Liver (tissue), 9 donors: ENCODE results near the gene MXRA8. TPM values are rescaled to one million over a fixed set of nuclear protein-coding genes. Genes with fewer than 3 reads are reported as not detected.

Experiments
- DNase-seq: peaks from one replicate; pipeline ENCODE4 v3.0.0-alpha.2; 2017; ENCODE audit warnings: low spot score
- H3K27ac ChIP-seq, 2 donors: one replicate each; pipeline ENCODE4 v1.7.0; 2013; ENCODE audit warnings: inconsistent platforms in 2 of 2, low read length in 2 of 2, control low read depth in 1 of 2, low read depth in 1 of 2, mild to moderate bottlenecking in 1 of 2
- H3K27me3 ChIP-seq, 4 donors: one replicate each; pipeline versions ENCODE4 v1.6.1 to v1.7.0; 2013; ENCODE audit warnings: low read length in 3 of 4, inconsistent platforms in 1 of 4, mild to moderate bottlenecking in 1 of 4, moderate library complexity in 1 of 4; ENCODE audit not compliant: control insufficient read depth in 4 of 4, insufficient read depth in 4 of 4
- H3K36me3 ChIP-seq, 4 donors: one replicate each; pipeline versions ENCODE4 v1.6.1 to v1.7.0; 2013; ENCODE audit warnings: low read length in 3 of 4, mild to moderate bottlenecking in 3 of 4, low read depth in 1 of 4, moderate library complexity in 1 of 4; ENCODE audit not compliant: control insufficient read depth in 4 of 4, insufficient read depth in 3 of 4
- H3K4me1 ChIP-seq, 4 donors: one replicate each; pipeline versions ENCODE4 v1.6.1 to v1.7.0; 2013; ENCODE audit warnings: low read length in 3 of 4, mild to moderate bottlenecking in 3 of 4, moderate library complexity in 1 of 4; ENCODE audit not compliant: control insufficient read depth in 4 of 4, insufficient read depth in 4 of 4
- H3K4me3 ChIP-seq, 3 donors: one replicate each; pipeline versions ENCODE4 v1.6.1 to v1.7.0; 2013; ENCODE audit warnings: low read length in 3 of 3, control low read depth in 1 of 3, low read depth in 1 of 3, mild to moderate bottlenecking in 1 of 3
- H3K9ac ChIP-seq, 2 donors: one replicate each; pipeline ENCODE4 v1.7.0; 2013; ENCODE audit warnings: low read length in 2 of 2, mild to moderate bottlenecking in 2 of 2, moderate library complexity in 2 of 2, control low read depth in 1 of 2, low read depth in 1 of 2
- H3K9me3 ChIP-seq, 4 donors: one replicate each; pipeline versions ENCODE4 v1.6.1 to v1.7.0; 2013; ENCODE audit warnings: low read length in 3 of 4; ENCODE audit not compliant: control insufficient read depth in 4 of 4
- ATF3 ChIP-seq: IDR thresholded peaks from 2 replicates; pipeline ENCODE4 v1.6.1; 2016; ENCODE audit warnings: antibody characterized with exemption
- EGR1 ChIP-seq, 2 donors: IDR thresholded peaks; 2 replicates each; pipeline ENCODE4 v1.6.1; 2016 to 2018; ENCODE audit warnings: antibody characterized with exemption in 2 of 2, low read depth in 2 of 2
- FOXA1 ChIP-seq: IDR thresholded peaks from 2 replicates; pipeline ENCODE4 v1.6.1; 2016; ENCODE audit warnings: antibody characterized with exemption
- FOXA2 ChIP-seq: IDR thresholded peaks from 2 replicates; pipeline ENCODE4 v1.6.1; 2016; ENCODE audit warnings: antibody characterized with exemption
- GABPA ChIP-seq, 2 donors: IDR thresholded peaks in 1 of 2; conservative IDR thresholded peaks in 1 of 2; 2 replicates each; pipeline ENCODE4 v1.6.1; 2016; ENCODE audit warnings: antibody characterized with exemption in 2 of 2, mild to moderate bottlenecking in 1 of 2, moderate library complexity in 1 of 2
- HNF4A ChIP-seq, 2 donors: conservative IDR thresholded peaks; 2 replicates each; pipeline ENCODE4 v1.6.1; 2016; ENCODE audit warnings: antibody characterized with exemption in 2 of 2, mild to moderate bottlenecking in 2 of 2
- HNF4G ChIP-seq: IDR thresholded peaks from 2 replicates; pipeline ENCODE4 v1.6.1; 2016; ENCODE audit warnings: antibody characterized with exemption
- JUND ChIP-seq, 2 donors: IDR thresholded peaks; 2 replicates each; pipeline ENCODE4 v1.6.1; 2016; ENCODE audit warnings: antibody characterized with exemption in 2 of 2
- NR2F2 ChIP-seq: IDR thresholded peaks from 2 replicates; pipeline ENCODE4 v1.6.1; 2016; ENCODE audit warnings: antibody characterized with exemption
- RAD21 ChIP-seq, 2 donors: IDR thresholded peaks; 2 replicates each; pipeline ENCODE4 v1.6.1; 2016; ENCODE audit warnings: antibody characterized with exemption in 2 of 2, mild to moderate bottlenecking in 2 of 2
- RXRA ChIP-seq, 2 donors: IDR thresholded peaks; 2 replicates each; pipeline ENCODE4 v1.6.1; 2017 to 2018; ENCODE audit warnings: antibody characterized with exemption in 2 of 2, mild to moderate bottlenecking in 1 of 2
- SP1 ChIP-seq: IDR thresholded peaks from 2 replicates; pipeline ENCODE4 v1.6.1; 2018; ENCODE audit warnings: antibody characterized with exemption, mild to moderate bottlenecking
- TAF1 ChIP-seq: conservative IDR thresholded peaks from 2 replicates; pipeline ENCODE4 v1.6.1; 2016; ENCODE audit warnings: antibody characterized with exemption, mild to moderate bottlenecking
- YY1 ChIP-seq: IDR thresholded peaks from 2 replicates; pipeline ENCODE4 v1.6.1; 2016; ENCODE audit warnings: antibody characterized with exemption, mild to moderate bottlenecking
- WGBS: extraction: QIAGEN DNeasy Blood & Tissue Kit; methylation state at CpG from one replicate; pipeline ENCODE4 v1.1.7; 2013; 5-methylcytosine and 5-hydroxymethylcytosine counted together
- polyA plus RNA-seq, 2 donors: library from polyadenylated mRNA; stranded (reverse) in 1 of 2; unstranded in 1 of 2; fragments of 200-250 nt in 1 of 2; fragments of >200 nt in 1 of 2; fragmentation: Nextera tagmentation in 1 of 2; extraction: Ambion mirVana in 1 of 2; gene quantifications; one replicate each; pipeline versions ENCODE4 v1.2.1 to v1.2.3, GENCODE V29; 2013 to 2015
- total RNA-seq, 2 donors: library from RNA; depleted of rRNA; stranded (reverse); fragments of >200 nt; gene quantifications; one replicate each; pipeline ENCODE4 v1.2.3, GENCODE V29; 2014
- TF ChIP-seq, protein P1 (sequence below): IDR thresholded peaks from 2 replicates; pipeline ENCODE4 v1.6.1; 2016; ENCODE audit warnings: antibody characterized with exemption, mild to moderate bottlenecking
- TF ChIP-seq, protein P2 (sequence below): IDR thresholded peaks from 2 replicates; pipeline ENCODE4 v1.6.1; 2016; ENCODE audit warnings: antibody characterized with exemption
- TF ChIP-seq, protein P3 (sequence below): fragments of 150-350 bp; IDR thresholded peaks from 2 replicates; pipeline ENCODE4 v1.5.1; 2017; ENCODE audit warnings: improper control_type of control experiment, low read depth, low read length; ENCODE audit not compliant: missing input control
- TF ChIP-seq, protein P4 (sequence below): IDR thresholded peaks from 2 replicates; pipeline ENCODE4 v1.6.1; 2016; ENCODE audit warnings: antibody characterized with exemption
- donor health status: healthy.
- donor health status: healthy.
- donor health status: healthy.
- donor health status: healthy.
- donor health status: healthy.

MXRA8 gene
- total and polyA plus RNA-seq, 4 donors = 1.8 to 5.9 (median 4.2) TPM

DNA sequence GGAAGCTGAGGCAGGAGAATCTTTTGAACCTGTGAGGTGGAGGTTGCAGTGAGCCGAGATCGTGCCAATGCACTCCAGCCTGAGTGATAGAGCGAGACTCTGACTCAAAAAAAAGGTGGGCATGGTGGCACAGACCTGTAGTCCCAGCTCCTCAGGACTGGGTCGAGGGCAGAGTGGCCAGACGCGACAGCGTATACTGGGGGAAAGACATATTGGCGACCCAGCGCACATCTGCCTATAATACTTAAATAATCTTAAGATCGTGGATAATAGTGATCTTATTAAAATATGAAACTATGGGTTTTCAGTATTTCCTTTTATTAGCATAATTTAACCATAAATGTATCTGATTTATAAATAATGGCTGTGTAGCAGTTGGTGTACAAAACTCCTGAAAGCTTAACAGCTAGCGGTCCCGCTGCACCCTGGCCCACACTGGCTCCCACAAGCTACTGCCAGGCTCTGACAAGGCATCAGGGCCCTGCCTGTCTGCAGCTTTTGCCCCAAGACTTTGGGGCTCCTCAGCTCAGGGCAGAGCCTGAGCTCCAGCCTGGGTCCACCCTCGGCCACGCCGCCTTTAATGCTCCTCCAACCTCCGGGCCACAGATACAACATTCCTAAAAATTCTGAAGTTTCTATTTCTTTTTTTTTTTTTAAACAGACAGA, 19.3 kb upstream of the MXRA8 start:
- H3K9ac ChIP-seq = no peak overlapping the region
- DNase-seq = no peak
- no peaks in the 10 kb centered on the region for H3K27me3 ChIP-seq
- TF ChIP-seq JUND (IDR thresholded peaks at IDR 0.05) = no peak
- TF ChIP-seq ATF3 = no peak
- TF ChIP-seq FOXA1 = no peak
- TF ChIP-seq HNF4G = no peak
- no peak for TF ChIP-seq HNF4A (conservative IDR thresholded peaks at IDR 0.05)
- TF ChIP-seq YY1 = no peak
- TF ChIP-seq NR2F2 = no peak
- WGBS = 98% methylated on average over 16 of the region's 16 CpGs
- no peak overlapping the region for H3K27ac ChIP-seq
- H3K4me1 ChIP-seq = peaks cover 7 to 25% (median 20%) of the 10 kb centered on the region in 4 donors
- H3K9me3 ChIP-seq = no peaks in the 10 kb centered on the region
- no peak overlapping the region for H3K4me3 ChIP-seq
- peaks cover 0 to 5% (median 2%) of the 10 kb centered on the region in 4 donors for H3K36me3 ChIP-seq

- Histone ChIP-seq H3K4me3 (no peak overlapping the region), H3K4me1 (peaks cover 7 to 32% (median 27%) of the 10 kb centered on the region in 4 donors), H3K9me3 (no peaks in the 10 kb centered on the region), H3K27ac (no peak overlapping the region), H3K27me3 (no peaks in the 10 kb centered on the region), H3K9ac (no peak overlapping the region), H3K36me3 (peaks cover 0 to 5% (median 2%) of the 10 kb centered on the region in 4 donors)
- DNase-seq = no peak
- TF ChIP-seq GABPA (IDR thresholded peaks at IDR 0.05 in 1 of 2, conservative IDR thresholded peaks at IDR 0.05 in 1 of 2) (no peak), ATF3 (no peak), SP1 (no peak), JUND (IDR thresholded peaks at IDR 0.05) (no peak), RXRA (IDR thresholded peaks at IDR 0.05) (no peak), EGR1 (IDR thresholded peaks at IDR 0.05; ENCODE audit: low read depth in 2 of 2) (no peak), HNF4A (conservative IDR thresholded peaks at IDR 0.05) (no peak), HNF4G (no peak), NR2F2 (no peak), FOXA2 (no peak), YY1 (no peak), RAD21 (IDR thresholded peaks at IDR 0.05) (no peak), FOXA1 (no peak), TAF1 (no peak)
- TF ChIP-seq, protein P1, sequence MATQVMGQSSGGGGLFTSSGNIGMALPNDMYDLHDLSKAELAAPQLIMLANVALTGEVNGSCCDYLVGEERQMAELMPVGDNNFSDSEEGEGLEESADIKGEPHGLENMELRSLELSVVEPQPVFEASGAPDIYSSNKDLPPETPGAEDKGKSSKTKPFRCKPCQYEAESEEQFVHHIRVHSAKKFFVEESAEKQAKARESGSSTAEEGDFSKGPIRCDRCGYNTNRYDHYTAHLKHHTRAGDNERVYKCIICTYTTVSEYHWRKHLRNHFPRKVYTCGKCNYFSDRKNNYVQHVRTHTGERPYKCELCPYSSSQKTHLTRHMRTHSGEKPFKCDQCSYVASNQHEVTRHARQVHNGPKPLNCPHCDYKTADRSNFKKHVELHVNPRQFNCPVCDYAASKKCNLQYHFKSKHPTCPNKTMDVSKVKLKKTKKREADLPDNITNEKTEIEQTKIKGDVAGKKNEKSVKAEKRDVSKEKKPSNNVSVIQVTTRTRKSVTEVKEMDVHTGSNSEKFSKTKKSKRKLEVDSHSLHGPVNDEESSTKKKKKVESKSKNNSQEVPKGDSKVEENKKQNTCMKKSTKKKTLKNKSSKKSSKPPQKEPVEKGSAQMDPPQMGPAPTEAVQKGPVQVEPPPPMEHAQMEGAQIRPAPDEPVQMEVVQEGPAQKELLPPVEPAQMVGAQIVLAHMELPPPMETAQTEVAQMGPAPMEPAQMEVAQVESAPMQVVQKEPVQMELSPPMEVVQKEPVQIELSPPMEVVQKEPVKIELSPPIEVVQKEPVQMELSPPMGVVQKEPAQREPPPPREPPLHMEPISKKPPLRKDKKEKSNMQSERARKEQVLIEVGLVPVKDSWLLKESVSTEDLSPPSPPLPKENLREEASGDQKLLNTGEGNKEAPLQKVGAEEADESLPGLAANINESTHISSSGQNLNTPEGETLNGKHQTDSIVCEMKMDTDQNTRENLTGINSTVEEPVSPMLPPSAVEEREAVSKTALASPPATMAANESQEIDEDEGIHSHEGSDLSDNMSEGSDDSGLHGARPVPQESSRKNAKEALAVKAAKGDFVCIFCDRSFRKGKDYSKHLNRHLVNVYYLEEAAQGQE = no peak
- TF ChIP-seq, protein P2, sequence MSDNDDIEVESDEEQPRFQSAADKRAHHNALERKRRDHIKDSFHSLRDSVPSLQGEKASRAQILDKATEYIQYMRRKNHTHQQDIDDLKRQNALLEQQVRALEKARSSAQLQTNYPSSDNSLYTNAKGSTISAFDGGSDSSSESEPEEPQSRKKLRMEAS = no peak
- TF ChIP-seq, protein P3, sequence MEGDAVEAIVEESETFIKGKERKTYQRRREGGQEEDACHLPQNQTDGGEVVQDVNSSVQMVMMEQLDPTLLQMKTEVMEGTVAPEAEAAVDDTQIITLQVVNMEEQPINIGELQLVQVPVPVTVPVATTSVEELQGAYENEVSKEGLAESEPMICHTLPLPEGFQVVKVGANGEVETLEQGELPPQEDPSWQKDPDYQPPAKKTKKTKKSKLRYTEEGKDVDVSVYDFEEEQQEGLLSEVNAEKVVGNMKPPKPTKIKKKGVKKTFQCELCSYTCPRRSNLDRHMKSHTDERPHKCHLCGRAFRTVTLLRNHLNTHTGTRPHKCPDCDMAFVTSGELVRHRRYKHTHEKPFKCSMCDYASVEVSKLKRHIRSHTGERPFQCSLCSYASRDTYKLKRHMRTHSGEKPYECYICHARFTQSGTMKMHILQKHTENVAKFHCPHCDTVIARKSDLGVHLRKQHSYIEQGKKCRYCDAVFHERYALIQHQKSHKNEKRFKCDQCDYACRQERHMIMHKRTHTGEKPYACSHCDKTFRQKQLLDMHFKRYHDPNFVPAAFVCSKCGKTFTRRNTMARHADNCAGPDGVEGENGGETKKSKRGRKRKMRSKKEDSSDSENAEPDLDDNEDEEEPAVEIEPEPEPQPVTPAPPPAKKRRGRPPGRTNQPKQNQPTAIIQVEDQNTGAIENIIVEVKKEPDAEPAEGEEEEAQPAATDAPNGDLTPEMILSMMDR = no peak
- TF ChIP-seq, protein P4, sequence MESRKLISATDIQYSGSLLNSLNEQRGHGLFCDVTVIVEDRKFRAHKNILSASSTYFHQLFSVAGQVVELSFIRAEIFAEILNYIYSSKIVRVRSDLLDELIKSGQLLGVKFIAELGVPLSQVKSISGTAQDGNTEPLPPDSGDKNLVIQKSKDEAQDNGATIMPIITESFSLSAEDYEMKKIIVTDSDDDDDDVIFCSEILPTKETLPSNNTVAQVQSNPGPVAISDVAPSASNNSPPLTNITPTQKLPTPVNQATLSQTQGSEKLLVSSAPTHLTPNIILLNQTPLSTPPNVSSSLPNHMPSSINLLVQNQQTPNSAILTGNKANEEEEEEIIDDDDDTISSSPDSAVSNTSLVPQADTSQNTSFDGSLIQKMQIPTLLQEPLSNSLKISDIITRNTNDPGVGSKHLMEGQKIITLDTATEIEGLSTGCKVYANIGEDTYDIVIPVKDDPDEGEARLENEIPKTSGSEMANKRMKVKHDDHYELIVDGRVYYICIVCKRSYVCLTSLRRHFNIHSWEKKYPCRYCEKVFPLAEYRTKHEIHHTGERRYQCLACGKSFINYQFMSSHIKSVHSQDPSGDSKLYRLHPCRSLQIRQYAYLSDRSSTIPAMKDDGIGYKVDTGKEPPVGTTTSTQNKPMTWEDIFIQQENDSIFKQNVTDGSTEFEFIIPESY = no peak
- WGBS = 89% methylated on average over 10 of the region's 10 CpGs
Observed at GRCh38 chr1:1376551-1377226, 18.3 kb upstream of the MXRA8 start.
